MCF 10A (cell line): Measurements from ENCODE around the gene EEF1AKMT4. TPM values are rescaled to one million over a fixed set of nuclear protein-coding genes. Genes with fewer than 3 reads are reported as not detected.
A peak's percentile ranks its signal among the peaks of the same experiment; 100 is the strongest.

Experiments used
- BruUV-seq: library from RNA; stranded (reverse); fragments of 400-500 nt; replicated peaks from 2 replicates; lab custom pipeline; 2021; lab: Mats Ljungman, UMichigan
- CTCF ChIA-PET: fragments of 300-600 bp; sonication (Branson Sonifier 250); formaldehyde crosslinking; extraction: SDS; loops from one replicate; lab custom pipeline; 2021; ENCODE audit warnings: antibody characterized with exemption, inconsistent platforms; lab: Yijun Ruan, JAX
- POLR2A ChIA-PET: fragments of 300-600, 350-650 bp; sonication (Branson Sonifier 250); formaldehyde crosslinking; extraction: SDS; loops from one replicate; lab custom pipeline; 2020; ENCODE audit warnings: antibody characterized with exemption, inconsistent platforms; lab: Yijun Ruan, JAX
- DNase-seq: peaks from one replicate; pipeline ENCODE4 v3.0.0-alpha.2; 2018; ENCODE audit not compliant: unreplicated experiment
- H3K27ac Mint-ChIP-seq: one replicate; pipeline ENCODE4 v1.8.0; 2022; ENCODE audit warnings: mild to moderate bottlenecking, low read depth, mixed read lengths; ENCODE audit not compliant: unreplicated experiment
- H3K27me3 Mint-ChIP-seq: one replicate; pipeline ENCODE4 v1.8.0; 2022; ENCODE audit warnings: mixed read lengths; ENCODE audit not compliant: insufficient read depth, unreplicated experiment
- H3K36me3 Mint-ChIP-seq: one replicate; pipeline ENCODE4 v1.8.0; 2022; ENCODE audit warnings: mild to moderate bottlenecking, moderate library complexity, mixed read lengths; ENCODE audit not compliant: insufficient read depth, unreplicated experiment
- H3K4me1 Mint-ChIP-seq: one replicate; pipeline ENCODE4 v1.8.0; 2022; ENCODE audit warnings: mixed read lengths; ENCODE audit not compliant: insufficient read depth, unreplicated experiment
- H3K4me3 Mint-ChIP-seq: one replicate; pipeline ENCODE4 v1.8.0; 2022; ENCODE audit warnings: mild to moderate bottlenecking, moderate library complexity, mixed read lengths; ENCODE audit not compliant: unreplicated experiment
- H3K9me3 Mint-ChIP-seq: one replicate; pipeline ENCODE4 v1.8.0; 2022; ENCODE audit warnings: mixed read lengths; ENCODE audit not compliant: unreplicated experiment
- CTCF ChIP-seq: fragments of 200-600 bp; IDR thresholded peaks from one replicate; pipeline ENCODE4 v1.8.0; 2022; ENCODE audit warnings: antibody characterized with exemption, mild to moderate bottlenecking; ENCODE audit not compliant: unreplicated experiment
- intact Hi-C: fragments of 100-400 bp; cut with micrococcal nuclease; formaldehyde crosslinking; loops from 2 replicates; pipeline ENCODE4 v1.14.1; 2022
- total RNA-seq: library from RNA; stranded (reverse); gene quantifications from 2 replicates; pipeline ENCODE4 v1.2.3, GENCODE V29; 2022

EEF1AKMT4 gene
- total RNA-seq, 1 experiment from 2014 or later: 10.1 TPM

GRCh38 chr3:184298759-184299487 lies 49.5 kb downstream of the EEF1AKMT4 start, which contains the start of gene PSMD2:
Gene PSMD2, plus strand, starts transcription at chr3:184299241. Its CDS starts 26 bp downstream, at chr3:184299267.
- no peak for TF ChIP-seq CTCF
- H3K27me3 Mint-ChIP-seq: no peaks in the 10 kb centered on the region
- ChIA-PET POLR2A (interaction anchor here (0.6 to 2.2 kb wide), 13 partner anchors 13 to 165 kb away, joined by 3 to 16 read pairs (median 4); partner anchors contain the start of genes EEF1AKMT4 and EIF2B5), CTCF (interaction anchor here (0.6 to 1.4 kb wide), 5 partner anchors 9 to 387 kb away, joined by 3 to 4 read pairs (median 3); no protein-coding TSS in a partner anchor)
- peaks cover 5% of the 10 kb centered on the region for H3K4me1 Mint-ChIP-seq
- BruUV-seq: no TSS peak
- peak; percentile 96 for DNase-seq
- no peaks in the 10 kb centered on the region for H3K9me3 Mint-ChIP-seq
- intact Hi-C loops: loop anchor here (1.0 kb wide), 1 partner anchor 49 kb away; no protein-coding TSS in a partner anchor
- peak within 1 kb of the TSS; percentile 82 for H3K27ac Mint-ChIP-seq
- H3K36me3 Mint-ChIP-seq: peaks cover 46% of the 10 kb centered on the region
- peak within 1 kb of the TSS; percentile 83 for H3K4me3 Mint-ChIP-seq

GRCh38 chr3:184299488-184300377 lies 50.3 kb downstream of the EEF1AKMT4 start:
- peak; percentile 33 for DNase-seq
- TF ChIP-seq CTCF: no peak
- Mint-ChIP-seq H3K27ac (peak overlapping the region; percentile 82), H3K36me3 (peaks cover 54% of the 10 kb centered on the region), H3K4me3 (peak overlapping the region; percentile 83), H3K9me3 (no peaks in the 10 kb centered on the region), H3K27me3 (no peaks in the 10 kb centered on the region), H3K4me1 (peaks cover 5% of the 10 kb centered on the region)
- ChIA-PET POLR2A (interaction anchor here (0.7 to 2.2 kb wide), 14 partner anchors 12 to 166 kb away, joined by 3 to 16 read pairs (median 4); partner anchors contain the start of genes EEF1AKMT4 and EIF2B5), CTCF (interaction anchor here (0.5 to 1.4 kb wide), 6 partner anchors 10 to 478 kb away, joined by 3 to 6 read pairs (median 4); no protein-coding TSS in a partner anchor)
- TSS peak; percentile 92 for BruUV-seq
- intact Hi-C loops: loop anchor here (1.0 kb wide), 1 partner anchor 49 kb away; no protein-coding TSS in a partner anchor

GRCh38 chr3:184300378-184300720 lies 50.9 kb downstream of the EEF1AKMT4 start:
- TSS peak; percentile 35 for BruUV-seq
- Mint-ChIP-seq H3K27ac (peak overlapping the region; percentile 82), H3K27me3 (no peaks in the 10 kb centered on the region), H3K9me3 (no peaks in the 10 kb centered on the region), H3K36me3 (peaks cover 58% of the 10 kb centered on the region), H3K4me1 (peaks cover 5% of the 10 kb centered on the region), H3K4me3 (peak overlapping the region; percentile 83)
- intact Hi-C loops: no loop called here
- ChIA-PET CTCF (interaction anchor here (0.5 to 1.4 kb wide), 5 partner anchors 11 to 164 kb away, joined by 3 to 6 read pairs (median 4); no protein-coding TSS in a partner anchor), POLR2A (interaction anchor here (1.0 to 2.2 kb wide), 5 partner anchors 16 to 124 kb away, joined by 3 to 16 read pairs (median 8); partner anchors contain the start of gene EEF1AKMT4)
- no peak for TF ChIP-seq CTCF
- DNase-seq: peak; percentile 13
